ENCODE measurements around the gene TBL3.
"Not testable (repeated sequence)": the region's sequence is repeated elsewhere in the genome, so short reads cannot be mapped to it uniquely, and the experiment has no call there.

TBL3 gene

GRCh38 chr16:1957434-1958142 is 14.3 kb upstream of the TBL3 start:
- not testable (repeated sequence) for H3K4me3 Mint-ChIP-seq; ATAC-seq; H3K27ac Mint-ChIP-seq; H3K9me3 Mint-ChIP-seq; DNase-seq (ENCODE audit: low spot score in 2 of 2)
- Mint-ChIP-seq H3K36me3 (peaks cover 28% of the 10 kb centered on the region), H3K4me1 (peaks cover 36% of the 10 kb centered on the region)

- DNase-seq (ENCODE audit: low spot score in 2 of 2); H3K4me3 Mint-ChIP-seq; H3K27ac Mint-ChIP-seq; H3K9me3 Mint-ChIP-seq; ATAC-seq: not testable (repeated sequence)
- Mint-ChIP-seq H3K36me3 (peaks cover 33% of the 10 kb centered on the region), H3K4me1 (peaks cover 38% of the 10 kb centered on the region)
Measured at GRCh38 chr16:1958143-1958491, 13.7 kb upstream of the TBL3 start.

GRCh38 chr16:1958715-1959268 is 13.1 kb upstream of the TBL3 start:
- Mint-ChIP-seq H3K27ac (peak overlapping the region; percentile 94), H3K36me3 (peaks cover 40% of the 10 kb centered on the region), H3K4me1 (peaks cover 45% of the 10 kb centered on the region), H3K9me3 (no peaks in the 10 kb centered on the region), H3K4me3 (peak overlapping the region; percentile 82)
- peak in 1 of 2 donors; percentile 62 for DNase-seq (ENCODE audit: low spot score in 2 of 2)
- ATAC-seq, result no peak

GRCh38 chr16:1959269-1960039 is 12.4 kb upstream of the TBL3 start, which contains the start of gene NDUFB10:
NDUFB10 (plus strand) TSS chr16:1959538; CDS start chr16:1959625, 87 bp downstream.
- ATAC-seq (peak; percentile 84), DNase-seq (ENCODE audit: low spot score in 2 of 2) (peak; percentile 95 to 96)
- Mint-ChIP-seq H3K4me1 (peaks cover 50% of the 10 kb centered on the region), H3K36me3 (peaks cover 47% of the 10 kb centered on the region), H3K9me3 (no peaks in the 10 kb centered on the region), H3K27ac (peak within 1 kb of the TSS; percentile 94), H3K4me3 (peak within 1 kb of the TSS; percentile 82)

GRCh38 chr16:1960665-1961630 is 10.9 kb upstream of the TBL3 start:
- peaks cover 57% of the 10 kb centered on the region for H3K4me1 Mint-ChIP-seq
- peak overlapping the region; percentile 94 for H3K27ac Mint-ChIP-seq
- ATAC-seq (peak; percentile 0), DNase-seq (ENCODE audit: low spot score in 2 of 2) (peak in 1 of 2 donors; percentile 75)
- H3K36me3 Mint-ChIP-seq, result peaks cover 62% of the 10 kb centered on the region
- peak overlapping the region; percentile 82 for H3K4me3 Mint-ChIP-seq
- H3K9me3 Mint-ChIP-seq, result no peaks in the 10 kb centered on the region

- Mint-ChIP-seq H3K4me3 (peak overlapping the region; percentile 82), H3K27ac (peak overlapping the region; percentile 94), H3K36me3 (peaks cover 63% of the 10 kb centered on the region), H3K9me3 (no peaks in the 10 kb centered on the region), H3K4me1 (peaks cover 57% of the 10 kb centered on the region)
- ATAC-seq, result no peak
- DNase-seq (ENCODE audit: low spot score in 2 of 2), result no peak
Measured at GRCh38 chr16:1961651-1962067, 10.2 kb upstream of the TBL3 start.

GRCh38 chr16:1962161-1963153 is 9.4 kb upstream of the TBL3 start:
- H3K27ac Mint-ChIP-seq, result peak overlapping the region; percentile 94
- ATAC-seq; H3K9me3 Mint-ChIP-seq; DNase-seq (ENCODE audit: low spot score in 2 of 2): not testable (repeated sequence)
- H3K4me1 Mint-ChIP-seq, result peaks cover 62% of the 10 kb centered on the region
- peak overlapping the region; percentile 82 for H3K4me3 Mint-ChIP-seq
- peaks cover 63% of the 10 kb centered on the region for H3K36me3 Mint-ChIP-seq

- Mint-ChIP-seq H3K27ac (peak overlapping the region; percentile 94), H3K4me3 (peak overlapping the region; percentile 82), H3K9me3 (no peaks in the 10 kb centered on the region), H3K4me1 (peaks cover 61% of the 10 kb centered on the region), H3K36me3 (peaks cover 63% of the 10 kb centered on the region)
- DNase-seq (ENCODE audit: low spot score in 2 of 2) (peak in 1 of 2 donors; percentile 82), ATAC-seq (peak; percentile 29)
Measured at GRCh38 chr16:1963806-1964505, 7.9 kb upstream of the TBL3 start.

- H3K36me3 Mint-ChIP-seq, result peaks cover 63% of the 10 kb centered on the region
- peak; percentile 92 for ATAC-seq
Measured at GRCh38 chr16:1964506-1965395, 7.1 kb upstream of the TBL3 start, which contains the start of gene RPS2. RPS2 (minus strand) TSS chr16:1964826; CDS start chr16:1964625, 201 bp downstream.

GRCh38 chr16:1965396-1966001 is 6.4 kb upstream of the TBL3 start:
- H3K4me1 Mint-ChIP-seq, result peaks cover 50% of the 10 kb centered on the region
- H3K27ac Mint-ChIP-seq, result peak overlapping the region; percentile 94
- H3K4me3 Mint-ChIP-seq, result peak overlapping the region; percentile 82
- H3K36me3 Mint-ChIP-seq, result peaks cover 56% of the 10 kb centered on the region
- H3K9me3 Mint-ChIP-seq, result no peaks in the 10 kb centered on the region
- DNase-seq (ENCODE audit: low spot score in 2 of 2) (peak in 1 of 2 donors; percentile 61), ATAC-seq (no peak)

More at GRCh38 chr16:1964506-1965395, 7.1 kb upstream of the TBL3 start, which contains the start of gene RPS2:
- H3K4me1 Mint-ChIP-seq, result peaks cover 56% of the 10 kb centered on the region
- peak within 1 kb of the TSS; percentile 82 for H3K4me3 Mint-ChIP-seq
- no peaks in the 10 kb centered on the region for H3K9me3 Mint-ChIP-seq
- H3K27ac Mint-ChIP-seq, result peak within 1 kb of the TSS; percentile 94
- DNase-seq (ENCODE audit: low spot score in 2 of 2), result peak; percentile 95 to 99

- Mint-ChIP-seq H3K9me3 (no peaks in the 10 kb centered on the region), H3K4me1 (peaks cover 49% of the 10 kb centered on the region), H3K27ac (peak within 1 kb of the TSS; percentile 94), H3K4me3 (peak within 1 kb of the TSS; percentile 82), H3K36me3 (peaks cover 51% of the 10 kb centered on the region)
- DNase-seq (ENCODE audit: low spot score in 2 of 2) (no peak), ATAC-seq (no peak)
Measured at GRCh38 chr16:1966460-1966859, 5.4 kb upstream of the TBL3 start, which contains the start of gene RNF151. RNF151 (plus strand) TSS chr16:1966856; CDS start chr16:1966882, 26 bp downstream.

Data from stimulated activated effector memory CD8-positive, alpha-beta T cell treated with anti-CD3 and anti-CD28 coated beads, Interleukin-12 subunit alpha, Interleukin-12 subunit beta, amount 100 ng/mL, for 72 hours (primary cell).